B cell (primary cell): ENCODE data around the gene FLNA. TPM values are rescaled to one million over a fixed set of nuclear protein-coding genes. Genes with fewer than 3 reads are reported as not detected.

Experiments
- ATAC-seq: fragments of 200-7000 bp; cut with Tn5 transposase; one replicate; pipeline ENCODE4 v1.10.0; 2021; ENCODE audit warnings: low read depth, mild to moderate bottlenecking, moderate number of reproducible peaks, moderate library complexity
- CTCF ChIA-PET: fragments of 350-600 bp; sonication (Branson Sonifier 250); formaldehyde crosslinking; loops from one replicate; lab custom pipeline; 2021; ENCODE audit warnings: antibody characterized with exemption, inconsistent platforms; lab: Charles Lee
- POLR2A ChIA-PET: fragments of 350-600 bp; sonication (Branson Sonifier 250); formaldehyde crosslinking; loops from one replicate; lab custom pipeline; 2021; ENCODE audit warnings: antibody characterized with exemption; lab: Charles Lee
- DNase-seq: peaks from one replicate; pipeline ENCODE4 v3.0.0; 2013
- H2AFZ ChIP-seq: 2 replicates; pipeline ENCODE4 v1.6.1; 2012; ENCODE audit warnings: mild to moderate bottlenecking, low read depth, low read length; ENCODE audit not compliant: insufficient read depth, poor library complexity, severe bottlenecking
- H3K27ac ChIP-seq, 2 donors: 1 replicate in 1 of 2; 2 replicates in 1 of 2; pipeline ENCODE4 v1.5.1; 2012 to 2013; ENCODE audit warnings: low read length in 2 of 2, mild to moderate bottlenecking in 2 of 2, moderate library complexity in 1 of 2
- H3K27me3 ChIP-seq, 4 experiments: fragments of 200-600 bp in 1 of 4; sonication (generic) in 1 of 4; replicated peaks in 1 of 4; 1 replicate in 2 of 4; 2 replicates in 2 of 4; pipeline versions ENCODE4 v1.6.1 to v1.7.0; 2013 to 2016; ENCODE audit warnings: low read length in 3 of 4, mild to moderate bottlenecking in 2 of 4, mixed read lengths in 1 of 4, moderate library complexity in 1 of 4; ENCODE audit not compliant: insufficient read depth in 4 of 4, control insufficient read depth in 3 of 4; ENCODE audit errors: control extremely low read depth in 1 of 4
- H3K36me3 ChIP-seq, 2 experiments: replicated peaks in 1 of 2; 1 replicate in 1 of 2; 2 replicates in 1 of 2; pipeline versions ENCODE4 v1.6.1 to v1.7.1; 2013; ENCODE audit warnings: low read length in 1 of 2; ENCODE audit not compliant: insufficient read depth in 2 of 2, control insufficient read depth in 1 of 2; ENCODE audit errors: control extremely low read depth in 1 of 2, extremely low read depth in 1 of 2
- H3K4me1 ChIP-seq, 2 donors: fragments of 200-600 bp in 1 of 2; sonication (generic) in 1 of 2; 1 replicate in 1 of 2; 2 replicates in 1 of 2; pipeline versions ENCODE4 v1.5.1 to v1.6.1; 2013 to 2017; ENCODE audit warnings: low read length in 2 of 2; ENCODE audit not compliant: control insufficient read depth in 2 of 2, insufficient read depth in 2 of 2
- H3K4me2 ChIP-seq: replicated peaks from 2 replicates; pipeline ENCODE3; 2012; ENCODE audit warnings: mild to moderate bottlenecking, low read depth, low read length; ENCODE audit not compliant: poor library complexity, severe bottlenecking
- H3K4me3 ChIP-seq, 5 experiments: fragments of 200-600 bp in 1 of 5; sonication (generic) in 1 of 5; 1 replicate in 3 of 5; 2 replicates in 2 of 5; pipeline versions ENCODE4 v1.5.1 to v1.7.0; 2011 to 2016; ENCODE audit warnings: low read length in 4 of 5, mild to moderate bottlenecking in 4 of 5, low read depth in 2 of 5, control low read depth in 1 of 5, moderate library complexity in 1 of 5; ENCODE audit not compliant: insufficient read depth in 1 of 5; ENCODE audit errors: control extremely low read depth in 1 of 5, extremely low read depth in 1 of 5
- H3K79me2 ChIP-seq: fragments of 200-600 bp; sonication (generic); one replicate; pipeline ENCODE4 v1.6.0; 2016; ENCODE audit warnings: low read length; ENCODE audit not compliant: control insufficient read depth, insufficient read depth
- H3K9ac ChIP-seq: fragments of 200-600 bp; sonication (generic); 2 replicates; pipeline ENCODE4 v1.6.1; 2017; ENCODE audit warnings: mild to moderate bottlenecking, low read length, moderate library complexity
- H3K9me3 ChIP-seq, 3 donors: one replicate each; pipeline versions ENCODE4 v1.6.1 to v1.7.1; 2013; ENCODE audit warnings: low read length in 2 of 3; ENCODE audit not compliant: control insufficient read depth in 2 of 3, insufficient read depth in 1 of 3; ENCODE audit errors: control extremely low read depth in 1 of 3
- H4K20me1 ChIP-seq: 2 replicates; pipeline ENCODE4 v1.6.0; 2012; ENCODE audit warnings: mild to moderate bottlenecking, low read length; ENCODE audit not compliant: insufficient read depth, control insufficient read depth, poor library complexity, severe bottlenecking
- H3K27ac Mint-ChIP-seq: one replicate; pipeline ENCODE4 v1.8.0; 2021; ENCODE audit warnings: mixed read lengths
- H3K27me3 Mint-ChIP-seq: one replicate; pipeline ENCODE4 v1.8.0; 2021; ENCODE audit warnings: mixed read lengths
- H3K4me1 Mint-ChIP-seq: one replicate; pipeline ENCODE4 v1.8.0; 2021; ENCODE audit warnings: mixed read lengths
- H3K4me3 Mint-ChIP-seq: one replicate; pipeline ENCODE4 v1.8.0; 2021; ENCODE audit warnings: mixed read lengths
- H3K9me3 Mint-ChIP-seq: one replicate; pipeline ENCODE4 v1.8.0; 2022; ENCODE audit warnings: mixed read lengths; ENCODE audit not compliant: insufficient read depth
- EZH2 ChIP-seq: IDR thresholded peaks from 2 replicates; pipeline ENCODE4 v1.6.1; 2012; ENCODE audit warnings: borderline replicate concordance, low read depth, mild to moderate bottlenecking, moderate library complexity, low read length; ENCODE audit not compliant: insufficient read depth, poor library complexity, severe bottlenecking
- WGBS: methylation state at CpG from one replicate; pipeline ENCODE4 v1.1.5; 2013; ENCODE audit warnings: missing lambda C conversion rate; ENCODE audit not compliant: insufficient coverage; 5-methylcytosine and 5-hydroxymethylcytosine counted together
- intact Hi-C: fragments of 100-400 bp; cut with micrococcal nuclease; formaldehyde crosslinking; loops from one replicate; pipeline ENCODE4 v1.10.0; 2022
- polyA plus RNA-seq: library from polyadenylated mRNA; depleted of rRNA; stranded (reverse); fragments of >200 nt; gene quantifications from 2 replicates; pipeline ENCODE4 v1.2.3, GENCODE V29; 2012
- total RNA-seq, 2 donors: library from RNA; stranded (reverse); fragments of 120-200 nt in 1 of 2; gene quantifications; 1 replicate in 1 of 2; 2 replicates in 1 of 2; pipeline versions ENCODE4 v1.2.3 to v1.2.4, GENCODE V29; 2013 to 2022
- TF ChIP-seq, protein P1 (sequence below): fragments of 200-600 bp; IDR thresholded peaks from one replicate; pipeline ENCODE4 v1.8.0; 2022; ENCODE audit warnings: antibody characterized with exemption, mild to moderate bottlenecking

FLNA gene
- total and polyA plus RNA-seq, 2 donors (not counting 1 experiment from before 2014, with no cell fraction given): 342 to 510 TPM

DNA sequence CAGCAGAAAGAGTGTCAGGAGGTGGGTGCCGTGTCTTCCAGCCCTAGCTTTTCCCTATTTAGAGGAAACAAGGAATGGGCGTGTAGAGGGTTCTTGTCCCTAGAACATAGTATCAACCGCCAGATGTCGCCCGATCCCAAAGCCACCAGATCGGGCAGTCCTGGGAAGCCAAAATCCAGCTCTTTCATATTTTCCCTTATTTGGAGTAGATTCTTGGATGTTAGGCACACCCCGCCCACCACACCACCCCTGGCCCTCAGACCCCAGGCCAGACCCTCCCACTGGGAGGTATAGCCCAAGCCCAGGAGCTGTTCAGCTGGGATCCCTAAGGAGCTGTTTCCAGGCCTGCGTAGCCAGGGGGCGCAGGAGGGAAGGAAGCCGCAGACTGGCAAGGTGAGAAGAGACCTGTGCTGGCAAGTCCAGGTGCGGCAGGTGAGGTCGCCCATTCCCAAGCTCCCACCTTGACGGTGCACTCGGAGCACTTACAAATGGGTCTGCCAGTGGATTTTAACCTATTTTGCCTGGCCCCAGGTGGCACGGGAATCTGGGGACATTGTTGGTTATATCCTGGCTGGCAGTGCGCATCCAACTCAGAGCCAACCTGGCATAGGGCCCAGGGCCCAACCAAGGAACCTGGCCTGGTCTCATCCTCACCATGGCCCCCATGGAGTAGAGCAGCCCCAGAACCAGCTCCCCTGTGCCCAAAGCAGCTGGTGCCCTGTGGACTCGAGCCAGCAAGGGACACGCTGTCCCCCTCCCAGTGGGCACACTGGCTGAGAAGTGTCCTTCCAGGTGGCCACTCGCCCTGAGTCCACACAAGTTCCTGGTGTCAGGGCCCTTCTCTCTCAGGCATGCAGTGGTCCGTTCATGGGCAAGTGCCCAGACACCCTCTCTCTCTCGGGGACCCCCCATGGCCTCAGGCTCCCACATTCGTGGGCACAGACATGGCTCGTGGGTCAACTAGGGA lies 811 bp downstream of the FLNA start:
- intact Hi-C loops: loop anchor here (1.0 to 10.0 kb wide), 3 partner anchors 144 to 279 kb away; partner anchors contain the start of genes FAM3A and MECP2
- no peak overlapping the region for H3K27ac ChIP-seq
- peak overlapping the region; percentile 22 for H2AFZ ChIP-seq
- peak overlapping the region; percentile 70 for H3K4me3 Mint-ChIP-seq
- H3K27me3 ChIP-seq: no peaks in the 10 kb centered on the region
- ChIA-PET POLR2A (interaction anchor here (0.6 to 1.1 kb wide), 3 partner anchors 25 to 153 kb away, joined by 3 read pairs; partner anchors contain the start of gene SLC10A3), CTCF (interaction anchor here (0.6 to 3.2 kb wide), 18 partner anchors 8 to 232 kb away, joined by 3 to 45 read pairs (median 4); partner anchors contain the start of genes ATP6AP1, RPL10 and SLC10A3)
- peaks cover 20% of the 10 kb centered on the region for H3K79me2 ChIP-seq
- H4K20me1 ChIP-seq: no peaks in the 10 kb centered on the region
- TF ChIP-seq EZH2: no peak
- TF ChIP-seq, protein P1, sequence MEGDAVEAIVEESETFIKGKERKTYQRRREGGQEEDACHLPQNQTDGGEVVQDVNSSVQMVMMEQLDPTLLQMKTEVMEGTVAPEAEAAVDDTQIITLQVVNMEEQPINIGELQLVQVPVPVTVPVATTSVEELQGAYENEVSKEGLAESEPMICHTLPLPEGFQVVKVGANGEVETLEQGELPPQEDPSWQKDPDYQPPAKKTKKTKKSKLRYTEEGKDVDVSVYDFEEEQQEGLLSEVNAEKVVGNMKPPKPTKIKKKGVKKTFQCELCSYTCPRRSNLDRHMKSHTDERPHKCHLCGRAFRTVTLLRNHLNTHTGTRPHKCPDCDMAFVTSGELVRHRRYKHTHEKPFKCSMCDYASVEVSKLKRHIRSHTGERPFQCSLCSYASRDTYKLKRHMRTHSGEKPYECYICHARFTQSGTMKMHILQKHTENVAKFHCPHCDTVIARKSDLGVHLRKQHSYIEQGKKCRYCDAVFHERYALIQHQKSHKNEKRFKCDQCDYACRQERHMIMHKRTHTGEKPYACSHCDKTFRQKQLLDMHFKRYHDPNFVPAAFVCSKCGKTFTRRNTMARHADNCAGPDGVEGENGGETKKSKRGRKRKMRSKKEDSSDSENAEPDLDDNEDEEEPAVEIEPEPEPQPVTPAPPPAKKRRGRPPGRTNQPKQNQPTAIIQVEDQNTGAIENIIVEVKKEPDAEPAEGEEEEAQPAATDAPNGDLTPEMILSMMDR: peak; percentile 46
- H3K27ac Mint-ChIP-seq: peak overlapping the region; percentile 59
- peaks cover 27 to 48% of the 10 kb centered on the region in 2 donors for H3K4me1 ChIP-seq
- H3K9me3 ChIP-seq: no peaks in the 10 kb centered on the region
- DNase-seq (peak; percentile 57), ATAC-seq (no peak)
- H3K9me3 Mint-ChIP-seq: no peaks in the 10 kb centered on the region
- H3K4me3 ChIP-seq: peak overlapping the region in 4 of 5 experiments; percentile 15 to 46 (median 29)
- H3K4me2 ChIP-seq: peak overlapping the region; percentile 74
- H3K4me1 Mint-ChIP-seq: peaks cover 25% of the 10 kb centered on the region
- no peaks in the 10 kb centered on the region for H3K36me3 ChIP-seq
- WGBS: 21% methylated on average over 11 of the region's 23 CpGs
- no peaks in the 10 kb centered on the region for H3K27me3 Mint-ChIP-seq
- H3K9ac ChIP-seq: peak overlapping the region; percentile 29
